IMR-90 (cell line): ENCODE data around the gene CACNA2D3. TPM values are rescaled to one million over a fixed set of nuclear protein-coding genes. Genes with fewer than 3 reads are reported as not detected.

Source experiments
- ATAC-seq: fragments of 200-7000 bp; cut with Tn5 transposase; 2 replicates; pipeline ENCODE4 v1.9.1; 2020; ENCODE audit warnings: low read depth, mild to moderate bottlenecking, moderate library complexity
- BruUV-seq: library from RNA; stranded (reverse); fragments of 400-500 nt; replicated peaks from 2 replicates; lab custom pipeline; 2021; lab: Mats Ljungman, UMichigan
- CTCF ChIA-PET: fragments of 300-600 bp; formaldehyde crosslinking; extraction: SDS; loops from one replicate; lab custom pipeline; 2021; ENCODE audit warnings: antibody characterized with exemption; lab: Yijun Ruan, JAX
- POLR2A ChIA-PET: fragments of 300-600 bp; sonication (Branson Sonifier 250); formaldehyde crosslinking; loops from one replicate; lab custom pipeline; 2022; ENCODE audit warnings: antibody characterized with exemption; ENCODE audit not compliant: unreplicated experiment; lab: Charles Lee
- DNase-seq: peaks from one replicate; pipeline ENCODE4 v3.0.0; 2013
- H2AFZ ChIP-seq: replicated peaks from 2 replicates; pipeline ENCODE3; 2013; ENCODE audit warnings: low read length, mild to moderate bottlenecking; ENCODE audit not compliant: poor library complexity
- H2AK5ac ChIP-seq: 2 replicates; pipeline ENCODE4 v1.6.1; 2013; ENCODE audit warnings: low read depth, low read length, inconsistent platforms
- H2AK9ac ChIP-seq: replicated peaks from 2 replicates; pipeline ENCODE3; 2013; ENCODE audit warnings: mild to moderate bottlenecking, low read depth, low read length, moderate library complexity; ENCODE audit not compliant: poor library complexity
- H2BK120ac ChIP-seq: 2 replicates; pipeline ENCODE4 v1.6.1; 2013; ENCODE audit warnings: low read depth, low read length, inconsistent platforms
- H2BK15ac ChIP-seq: 3 replicates; pipeline ENCODE4 v1.6.1; 2013; ENCODE audit warnings: low read depth, low read length, inconsistent platforms
- H2BK20ac ChIP-seq: 2 replicates; pipeline ENCODE4 v1.6.1; 2013; ENCODE audit warnings: low read depth, mild to moderate bottlenecking, inconsistent platforms, low read length, moderate library complexity
- H2BK5ac ChIP-seq: 2 replicates; pipeline ENCODE4 v1.6.1; 2013; ENCODE audit warnings: mild to moderate bottlenecking, low read depth, low read length, inconsistent platforms; ENCODE audit not compliant: poor library complexity, severe bottlenecking
- H3K14ac ChIP-seq: replicated peaks from 2 replicates; pipeline ENCODE4 v1.6.1; 2013; ENCODE audit warnings: low read depth, low read length, inconsistent platforms
- H3K18ac ChIP-seq: 2 replicates; pipeline ENCODE4 v1.6.1; 2013; ENCODE audit warnings: low read depth, low read length, control low read depth
- H3K23ac ChIP-seq: 2 replicates; pipeline ENCODE4 v1.6.1; 2013; ENCODE audit warnings: low read depth, low read length, inconsistent platforms
- H3K27ac ChIP-seq: 2 replicates; pipeline ENCODE4 v1.5.1; 2013; ENCODE audit warnings: mild to moderate bottlenecking, control low read depth, low read length; ENCODE audit not compliant: insufficient read depth
- H3K27me3 ChIP-seq: 2 replicates; pipeline ENCODE4 v1.6.1; 2013; ENCODE audit warnings: low read length; ENCODE audit not compliant: control insufficient read depth, insufficient read depth
- H3K36me3 ChIP-seq: 2 replicates; pipeline ENCODE4 v1.6.1; 2013; ENCODE audit warnings: low read length, mixed read lengths; ENCODE audit not compliant: control insufficient read depth, insufficient read depth
- H3K4ac ChIP-seq: 2 replicates; pipeline ENCODE4 v1.6.1; 2013; ENCODE audit warnings: low read depth, low read length, inconsistent platforms
- H3K4me1 ChIP-seq: 2 replicates; pipeline ENCODE4 v1.6.1; 2013; ENCODE audit warnings: low read length, mixed read lengths; ENCODE audit not compliant: control insufficient read depth, insufficient read depth
- H3K4me2 ChIP-seq: 2 replicates; pipeline ENCODE4 v1.6.1; 2013; ENCODE audit warnings: low read depth, mild to moderate bottlenecking, control low read depth, low read length, moderate library complexity
- H3K4me3 ChIP-seq: 2 replicates; pipeline ENCODE4 v1.5.1; 2013; ENCODE audit warnings: low read depth, mild to moderate bottlenecking, control low read depth, low read length, moderate library complexity; ENCODE audit not compliant: insufficient read depth
- H3K56ac ChIP-seq: 2 replicates; pipeline ENCODE4 v1.6.1; 2013; ENCODE audit warnings: low read length, inconsistent platforms; ENCODE audit not compliant: insufficient read depth; ENCODE audit errors: extremely low read depth
- H3K79me1 ChIP-seq, 2 experiments: 2 replicates each; pipeline ENCODE4 v1.6.1; 2013; ENCODE audit warnings: low read length in 2 of 2, inconsistent platforms in 1 of 2, low read depth in 1 of 2
- H3K9ac ChIP-seq: 2 replicates; pipeline ENCODE4 v1.6.1; 2013; ENCODE audit warnings: low read depth, low read length, control low read depth
- H3K9me1 ChIP-seq: 2 replicates; pipeline ENCODE4 v1.6.1; 2013; ENCODE audit warnings: low read length, inconsistent platforms; ENCODE audit not compliant: insufficient read depth
- H3K9me3 ChIP-seq: 2 replicates; pipeline ENCODE4 v1.6.1; 2013; ENCODE audit warnings: low read length; ENCODE audit not compliant: control insufficient read depth, insufficient read depth
- H4K20me1 ChIP-seq: 2 replicates; pipeline ENCODE4 v1.6.1; 2013; ENCODE audit warnings: low read length, inconsistent platforms; ENCODE audit not compliant: insufficient read depth
- H4K5ac ChIP-seq: 2 replicates; pipeline ENCODE4 v1.6.1; 2013; ENCODE audit warnings: mild to moderate bottlenecking, low read depth, low read length, control low read depth
- H4K8ac ChIP-seq, 2 experiments: 2 replicates each; pipeline ENCODE4 v1.6.1; 2013; ENCODE audit warnings: low read depth in 2 of 2, low read length in 2 of 2, control low read depth in 1 of 2, inconsistent platforms in 1 of 2
- H4K91ac ChIP-seq: 2 replicates; pipeline ENCODE4 v1.6.1; 2013; ENCODE audit warnings: low read depth, low read length, inconsistent platforms; ENCODE audit not compliant: insufficient read depth
- BHLHE40 ChIP-seq: fragments of 150-350 bp; IDR thresholded peaks from 2 replicates; pipeline ENCODE4 v1.6.1; 2016; ENCODE audit warnings: mild to moderate bottlenecking, low read depth, low read length
- CEBPB ChIP-seq: IDR thresholded peaks from 2 replicates; pipeline ENCODE4 v1.6.1; 2012; ENCODE audit warnings: low read depth, low read length, improper control_type of control experiment
- CHD1 ChIP-seq: IDR thresholded peaks from 2 replicates; pipeline ENCODE4 v1.6.1; 2012; ENCODE audit warnings: low read depth, low read length, improper control_type of control experiment
- FOS ChIP-seq: fragments of 150-350 bp; IDR thresholded peaks from 2 replicates; pipeline ENCODE4 v1.6.1; 2016; ENCODE audit warnings: low read depth, low read length
- MAFK ChIP-seq: IDR thresholded peaks from 2 replicates; pipeline ENCODE4 v1.6.1; 2012; ENCODE audit warnings: low read depth, low read length, improper control_type of control experiment
- MAZ ChIP-seq: IDR thresholded peaks from 2 replicates; pipeline ENCODE4 v1.6.1; 2012; ENCODE audit warnings: low read depth, mild to moderate bottlenecking, low read length, improper control_type of control experiment, moderate library complexity, borderline replicate concordance
- MXI1 ChIP-seq: IDR thresholded peaks from 2 replicates; pipeline ENCODE4 v1.6.1; 2012; ENCODE audit warnings: low read depth, mild to moderate bottlenecking, low read length, moderate library complexity, borderline replicate concordance
- NFE2L2 ChIP-seq: fragments of 150-350 bp; IDR thresholded peaks from 2 replicates; pipeline ENCODE4 v1.6.1; 2016; ENCODE audit warnings: low read depth, mild to moderate bottlenecking, low read length
- POLR2A ChIP-seq: IDR thresholded peaks from 2 replicates; pipeline ENCODE4 v1.6.1; 2012; ENCODE audit warnings: mild to moderate bottlenecking, low read depth, low read length
- RAD21 ChIP-seq: IDR thresholded peaks from 2 replicates; pipeline ENCODE4 v1.6.1; 2012; ENCODE audit warnings: low read length, improper control_type of control experiment
- RCOR1 ChIP-seq: IDR thresholded peaks from 2 replicates; pipeline ENCODE4 v1.6.1; 2012; ENCODE audit warnings: mild to moderate bottlenecking, low read length, improper control_type of control experiment; ENCODE audit not compliant: insufficient replicate concordance
- RFX5 ChIP-seq: IDR thresholded peaks from 2 replicates; pipeline ENCODE4 v1.8.0; 2012; ENCODE audit warnings: low read depth, mild to moderate bottlenecking, low read length, moderate library complexity
- SMC3 ChIP-seq: fragments of 150-350 bp; IDR thresholded peaks from 2 replicates; pipeline ENCODE4 v1.6.1; 2016; ENCODE audit warnings: low read depth, mild to moderate bottlenecking, antibody characterized with exemption, low read length, moderate library complexity
- WGBS, 2 experiments: methylation state at CpG; one replicate each; pipeline versions ENCODE4 v1.1.5 to v1.1.7; 2013; ENCODE audit warnings: missing lambda C conversion rate in 2 of 2; ENCODE audit not compliant: insufficient read length in 1 of 2; ENCODE audit errors: extremely low coverage in 2 of 2; 5-methylcytosine and 5-hydroxymethylcytosine counted together
- dilution Hi-C: fragments of 300-500 bp; cut with HindIII; formaldehyde crosslinking; loops from one replicate; pipeline ENCODE4 v1.14.3; 2018; ENCODE audit warnings: low sequenced_read_pairs; ENCODE audit not compliant: unreplicated experiment
- in situ Hi-C: fragments of 300-500 bp; cut with MboI; formaldehyde crosslinking; loops from 3 replicates; pipeline ENCODE4 v1.14.3; 2019; ENCODE audit warnings: low sequenced_read_pairs, inconsistent platforms, mixed read lengths
- intact Hi-C: fragments of 100-400 bp; cut with micrococcal nuclease; formaldehyde crosslinking; loops from 2 replicates; pipeline ENCODE4 v1.10.0; 2022
- polyA plus RNA-seq, 3 experiments: library from polyadenylated mRNA; depleted of rRNA; stranded (reverse); fragments of >200 nt; gene quantifications; 2 replicates each; pipeline ENCODE4 v1.2.3, GENCODE V29; 2012; ENCODE audit warnings: low replicate concordance in 1 of 3
- total RNA-seq: library from RNA; depleted of rRNA; stranded (reverse); fragments of >200 nt; gene quantifications from 2 replicates; pipeline ENCODE4 v1.2.3, GENCODE V29; 2012
- TF ChIP-seq, protein P1 (sequence below): conservative IDR thresholded peaks from 2 replicates; pipeline ENCODE4 v1.5.1; 2012; ENCODE audit warnings: mild to moderate bottlenecking, low read depth, low read length, improper control_type of control experiment
- TF ChIP-seq, protein P2 (sequence below): fragments of 150-350 bp; IDR thresholded peaks from 2 replicates; pipeline ENCODE4 v1.6.1; 2017; ENCODE audit warnings: mild to moderate bottlenecking, antibody characterized with exemption, low read length, low read depth
- TF ChIP-seq, protein P3 (sequence below): fragments of 150-350 bp; IDR thresholded peaks from 2 replicates; pipeline ENCODE4 v1.6.1; 2016; ENCODE audit warnings: low read depth, mild to moderate bottlenecking, low read length, moderate library complexity, borderline replicate concordance

The CACNA2D3 gene
- total and polyA plus RNA-seq, 2 of the 4 experiments (the other 2 are of a cell fraction): 0.36 to 0.41 TPM

DNA sequence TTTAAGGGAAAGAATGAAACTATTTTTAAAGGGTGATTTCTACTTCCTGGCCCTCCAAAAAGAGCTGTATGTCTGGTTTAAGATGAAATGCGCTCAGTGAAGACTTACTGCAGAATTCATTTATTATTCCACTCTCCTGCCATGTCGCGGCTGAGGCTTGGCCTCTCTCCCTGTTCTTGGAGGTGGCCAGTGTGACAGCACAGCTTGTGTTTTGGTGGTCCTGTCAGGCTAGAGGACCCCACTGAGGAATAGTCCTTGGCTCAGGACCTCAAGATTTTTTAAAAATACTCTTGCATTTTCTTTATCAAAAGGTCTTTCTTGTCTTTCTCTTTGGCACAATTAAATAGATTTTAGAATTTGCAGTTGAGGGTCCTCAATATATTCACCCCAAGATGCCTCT, 421.1 kb downstream of the CACNA2D3 start:
- DNase-seq: no peak
- no peak overlapping the region for H3K4me3 ChIP-seq
- H3K9ac ChIP-seq: no peak overlapping the region
- no peak for ATAC-seq
- no peaks in the 10 kb centered on the region for H3K36me3 ChIP-seq
- no peak overlapping the region for H3K18ac ChIP-seq
- H3K14ac ChIP-seq: no peak overlapping the region
- H3K4me2 ChIP-seq: no peak overlapping the region
- H2AFZ ChIP-seq: no peak overlapping the region
- in situ Hi-C loops (no loop called here), intact Hi-C loops (no loop called here), dilution Hi-C loops (no loop called here)
- H2BK5ac ChIP-seq: no peak overlapping the region
- no peak for TF ChIP-seq RFX5
- TF ChIP-seq CEBPB: no peak
- no peak for TF ChIP-seq BHLHE40
- TF ChIP-seq, protein P1, sequence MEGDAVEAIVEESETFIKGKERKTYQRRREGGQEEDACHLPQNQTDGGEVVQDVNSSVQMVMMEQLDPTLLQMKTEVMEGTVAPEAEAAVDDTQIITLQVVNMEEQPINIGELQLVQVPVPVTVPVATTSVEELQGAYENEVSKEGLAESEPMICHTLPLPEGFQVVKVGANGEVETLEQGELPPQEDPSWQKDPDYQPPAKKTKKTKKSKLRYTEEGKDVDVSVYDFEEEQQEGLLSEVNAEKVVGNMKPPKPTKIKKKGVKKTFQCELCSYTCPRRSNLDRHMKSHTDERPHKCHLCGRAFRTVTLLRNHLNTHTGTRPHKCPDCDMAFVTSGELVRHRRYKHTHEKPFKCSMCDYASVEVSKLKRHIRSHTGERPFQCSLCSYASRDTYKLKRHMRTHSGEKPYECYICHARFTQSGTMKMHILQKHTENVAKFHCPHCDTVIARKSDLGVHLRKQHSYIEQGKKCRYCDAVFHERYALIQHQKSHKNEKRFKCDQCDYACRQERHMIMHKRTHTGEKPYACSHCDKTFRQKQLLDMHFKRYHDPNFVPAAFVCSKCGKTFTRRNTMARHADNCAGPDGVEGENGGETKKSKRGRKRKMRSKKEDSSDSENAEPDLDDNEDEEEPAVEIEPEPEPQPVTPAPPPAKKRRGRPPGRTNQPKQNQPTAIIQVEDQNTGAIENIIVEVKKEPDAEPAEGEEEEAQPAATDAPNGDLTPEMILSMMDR: no peak
- TF ChIP-seq RAD21: no peak
- TF ChIP-seq, protein P2, sequence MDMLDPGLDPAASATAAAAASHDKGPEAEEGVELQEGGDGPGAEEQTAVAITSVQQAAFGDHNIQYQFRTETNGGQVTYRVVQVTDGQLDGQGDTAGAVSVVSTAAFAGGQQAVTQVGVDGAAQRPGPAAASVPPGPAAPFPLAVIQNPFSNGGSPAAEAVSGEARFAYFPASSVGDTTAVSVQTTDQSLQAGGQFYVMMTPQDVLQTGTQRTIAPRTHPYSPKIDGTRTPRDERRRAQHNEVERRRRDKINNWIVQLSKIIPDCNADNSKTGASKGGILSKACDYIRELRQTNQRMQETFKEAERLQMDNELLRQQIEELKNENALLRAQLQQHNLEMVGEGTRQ: no peak
- no peak for TF ChIP-seq NFE2L2
- TF ChIP-seq MXI1: no peak
- no peak for TF ChIP-seq MAZ
- no peak for TF ChIP-seq MAFK
- TF ChIP-seq, protein P3, sequence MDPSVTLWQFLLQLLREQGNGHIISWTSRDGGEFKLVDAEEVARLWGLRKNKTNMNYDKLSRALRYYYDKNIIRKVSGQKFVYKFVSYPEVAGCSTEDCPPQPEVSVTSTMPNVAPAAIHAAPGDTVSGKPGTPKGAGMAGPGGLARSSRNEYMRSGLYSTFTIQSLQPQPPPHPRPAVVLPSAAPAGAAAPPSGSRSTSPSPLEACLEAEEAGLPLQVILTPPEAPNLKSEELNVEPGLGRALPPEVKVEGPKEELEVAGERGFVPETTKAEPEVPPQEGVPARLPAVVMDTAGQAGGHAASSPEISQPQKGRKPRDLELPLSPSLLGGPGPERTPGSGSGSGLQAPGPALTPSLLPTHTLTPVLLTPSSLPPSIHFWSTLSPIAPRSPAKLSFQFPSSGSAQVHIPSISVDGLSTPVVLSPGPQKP: no peak
- TF ChIP-seq FOS: no peak
- no peak for TF ChIP-seq POLR2A
- no peak for TF ChIP-seq SMC3
- no peak for TF ChIP-seq CHD1
- no peak for TF ChIP-seq RCOR1
- no peak overlapping the region for H3K27ac ChIP-seq
- H3K27me3 ChIP-seq: no peaks in the 10 kb centered on the region
- no peak overlapping the region for H4K8ac ChIP-seq
- H3K56ac ChIP-seq: no peak overlapping the region
- no peaks in the 10 kb centered on the region for H3K79me1 ChIP-seq
- no peaks in the 10 kb centered on the region for H3K9me1 ChIP-seq
- no peak overlapping the region for H2BK15ac ChIP-seq
- H3K23ac ChIP-seq: no peak overlapping the region
- H2AK5ac ChIP-seq: no peak overlapping the region
- H4K5ac ChIP-seq: no peak overlapping the region
- H3K4ac ChIP-seq: no peak overlapping the region
- no CpG with 5 or more reads among the region's 3 CpGs for WGBS, 2 experiments
- POLR2A ChIA-PET: no interaction called here
- no peak overlapping the region for H2BK120ac ChIP-seq
- no peaks in the 10 kb centered on the region for H4K20me1 ChIP-seq
- no peaks in the 10 kb centered on the region for H3K9me3 ChIP-seq
- H4K91ac ChIP-seq: no peak overlapping the region
- BruUV-seq: no TSS peak
- H2AK9ac ChIP-seq: no peak overlapping the region
- no peaks in the 10 kb centered on the region for H3K4me1 ChIP-seq
- H2BK20ac ChIP-seq: no peak overlapping the region
- CTCF ChIA-PET: no interaction called here
